DND-41 (cell line): ENCODE data around the gene INF2.

Source experiments
- CTCF ChIP-seq: IDR thresholded peaks from 2 replicates; pipeline ENCODE4 v1.5.1; 2012; ENCODE audit warnings: borderline replicate concordance, low read length, moderate library complexity, mild to moderate bottlenecking; ENCODE audit not compliant: poor library complexity, severe bottlenecking; ENCODE audit errors: extremely low read depth
- EZH2 ChIP-seq: IDR thresholded peaks from 3 replicates; pipeline ENCODE4 v1.6.1; 2012; ENCODE audit warnings: borderline replicate concordance, low read depth, mild to moderate bottlenecking, moderate library complexity, low read length, inconsistent platforms; ENCODE audit not compliant: severe bottlenecking

GRCh38 chr14:104694475-104694950 is 5.1 kb downstream of the INF2 start:
- TF ChIP-seq CTCF (no peak), EZH2 (no peak)
